HFFc6 (cell line): ENCODE results near the gene E2F4. TPM values are rescaled to one million over a fixed set of nuclear protein-coding genes. Genes with fewer than 3 reads are reported as not detected.

Experiments used
- DNase-seq: peaks from one replicate; pipeline ENCODE4 v3.0.0-alpha.2; 2018
- H3K27ac Mint-ChIP-seq: 2 replicates; pipeline ENCODE4 v1.8.0; 2020; ENCODE audit warnings: mild to moderate bottlenecking, mixed read lengths
- H3K27me3 Mint-ChIP-seq: 2 replicates; pipeline ENCODE4 v1.8.0; 2021; ENCODE audit warnings: mild to moderate bottlenecking, moderate library complexity, mixed read lengths; ENCODE audit not compliant: insufficient read depth
- H3K36me3 Mint-ChIP-seq: 2 replicates; pipeline ENCODE4 v1.8.0; 2021; ENCODE audit warnings: low read depth, mixed read lengths
- H3K4me1 Mint-ChIP-seq: 2 replicates; pipeline ENCODE4 v1.8.0; 2020; ENCODE audit warnings: low read depth, mixed read lengths
- H3K4me3 Mint-ChIP-seq: 2 replicates; pipeline ENCODE4 v1.8.0; 2020; ENCODE audit warnings: mild to moderate bottlenecking, moderate library complexity, mixed read lengths
- H3K9me3 Mint-ChIP-seq: 2 replicates; pipeline ENCODE4 v1.8.0; 2020; ENCODE audit warnings: mild to moderate bottlenecking, mixed read lengths
- total RNA-seq, 6 experiments: library from RNA; stranded (reverse); fragmentation: NEBNext Ultra II Directional; extraction: Animal tissue kit (Norgen Biotek cat#: 25700); gene quantifications; 2 replicates in 1 of 6; 3 replicates in 5 of 6; pipeline ENCODE4 v1.2.3, GENCODE V29; 2021
- TF ChIP-seq, protein P1 (sequence below): fragments of 200-600 bp; sonication (generic); IDR thresholded peaks from 2 replicates; pipeline ENCODE4 v1.5.0; 2021; ENCODE audit warnings: antibody characterized with exemption, mild to moderate bottlenecking

E2F4 gene
- total RNA-seq, 6 experiments from 2014 or later: 52.9 to 64.7 (median 61.0) TPM

- H3K4me3 Mint-ChIP-seq: no peak overlapping the region
- peaks cover 32% of the 10 kb centered on the region for H3K4me1 Mint-ChIP-seq
- DNase-seq: no peak
- TF ChIP-seq, protein P1, sequence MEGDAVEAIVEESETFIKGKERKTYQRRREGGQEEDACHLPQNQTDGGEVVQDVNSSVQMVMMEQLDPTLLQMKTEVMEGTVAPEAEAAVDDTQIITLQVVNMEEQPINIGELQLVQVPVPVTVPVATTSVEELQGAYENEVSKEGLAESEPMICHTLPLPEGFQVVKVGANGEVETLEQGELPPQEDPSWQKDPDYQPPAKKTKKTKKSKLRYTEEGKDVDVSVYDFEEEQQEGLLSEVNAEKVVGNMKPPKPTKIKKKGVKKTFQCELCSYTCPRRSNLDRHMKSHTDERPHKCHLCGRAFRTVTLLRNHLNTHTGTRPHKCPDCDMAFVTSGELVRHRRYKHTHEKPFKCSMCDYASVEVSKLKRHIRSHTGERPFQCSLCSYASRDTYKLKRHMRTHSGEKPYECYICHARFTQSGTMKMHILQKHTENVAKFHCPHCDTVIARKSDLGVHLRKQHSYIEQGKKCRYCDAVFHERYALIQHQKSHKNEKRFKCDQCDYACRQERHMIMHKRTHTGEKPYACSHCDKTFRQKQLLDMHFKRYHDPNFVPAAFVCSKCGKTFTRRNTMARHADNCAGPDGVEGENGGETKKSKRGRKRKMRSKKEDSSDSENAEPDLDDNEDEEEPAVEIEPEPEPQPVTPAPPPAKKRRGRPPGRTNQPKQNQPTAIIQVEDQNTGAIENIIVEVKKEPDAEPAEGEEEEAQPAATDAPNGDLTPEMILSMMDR: no peak
- H3K27ac Mint-ChIP-seq: no peak overlapping the region
- H3K36me3 Mint-ChIP-seq: no peaks in the 10 kb centered on the region
- H3K27me3 Mint-ChIP-seq: peaks cover 4% of the 10 kb centered on the region
- no peaks in the 10 kb centered on the region for H3K9me3 Mint-ChIP-seq
These were observed 17.6 kb downstream of the E2F4 start for GRCh38 chr16:67209565-67209964.

DNA sequence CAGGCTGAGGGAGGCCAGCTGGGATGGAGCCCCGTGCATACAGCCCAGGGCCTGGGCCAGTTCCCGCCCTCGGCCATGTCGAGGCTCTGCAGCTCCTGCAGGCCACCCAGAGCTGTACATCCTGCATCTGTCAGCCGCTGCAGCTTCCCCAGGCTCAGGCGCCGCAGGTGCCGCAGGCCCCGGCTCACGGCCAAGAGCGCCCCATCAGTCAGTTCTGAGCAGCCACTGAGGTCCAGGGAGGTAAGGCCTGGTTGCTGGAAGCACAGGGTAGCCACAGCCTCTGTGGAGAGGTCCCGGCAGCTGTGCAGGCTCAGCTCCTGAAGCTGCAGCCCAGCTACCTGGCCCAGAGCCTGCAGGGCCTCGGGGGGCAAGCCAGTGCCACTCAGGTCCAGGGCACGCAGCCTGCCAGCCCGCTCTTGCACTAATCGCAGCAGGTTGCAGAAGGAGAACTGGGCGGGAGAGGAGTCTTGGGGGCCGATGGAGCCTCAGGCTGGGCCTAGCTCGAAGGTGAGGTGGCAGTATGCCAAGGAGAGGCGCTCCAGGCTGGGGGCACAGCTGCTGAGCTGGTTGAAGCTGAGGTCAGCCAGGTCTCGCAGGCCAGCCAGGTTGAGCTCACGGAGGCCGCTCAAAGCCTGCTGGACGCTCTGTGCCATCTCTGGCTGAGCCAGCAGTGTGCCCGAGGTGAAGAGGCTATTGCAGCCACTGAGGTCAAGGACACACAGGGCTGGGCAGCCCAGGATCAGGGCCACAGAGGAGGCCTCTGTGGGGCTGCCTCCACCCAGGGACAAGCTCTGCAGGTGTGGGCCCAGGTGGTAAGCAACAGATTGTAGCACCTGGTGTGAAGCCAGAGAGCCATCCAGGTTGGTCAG lies 18.3 kb downstream of the E2F4 start:
- no peaks in the 10 kb centered on the region for H3K36me3 Mint-ChIP-seq

GRCh38 chr16:67211674-67212073 lies 19.7 kb downstream of the E2F4 start:
- no peak for DNase-seq
- H3K4me3 Mint-ChIP-seq: no peak overlapping the region
- H3K4me1 Mint-ChIP-seq: peaks cover 36% of the 10 kb centered on the region
- no peak overlapping the region for H3K27ac Mint-ChIP-seq
- peaks cover 5% of the 10 kb centered on the region; the same call in 1 of the 2 replicates for H3K27me3 Mint-ChIP-seq
- no peaks in the 10 kb centered on the region for H3K9me3 Mint-ChIP-seq
- TF ChIP-seq, protein P1: no peak
- H3K36me3 Mint-ChIP-seq: peaks cover 3% of the 10 kb centered on the region; the same call in 1 of the 2 replicates

More for the DNA sequence above, 18.3 kb downstream of the E2F4 start:
- H3K27me3 Mint-ChIP-seq: peaks cover 3% of the 10 kb centered on the region
- H3K4me3 Mint-ChIP-seq: no peak overlapping the region
- no peak overlapping the region for H3K27ac Mint-ChIP-seq
- TF ChIP-seq, protein P1: no peak
- no peaks in the 10 kb centered on the region for H3K9me3 Mint-ChIP-seq
- H3K4me1 Mint-ChIP-seq: peaks cover 32% of the 10 kb centered on the region
- DNase-seq: no peak

- H3K4me1 Mint-ChIP-seq: peaks cover 36% of the 10 kb centered on the region
- TF ChIP-seq, protein P1: no peak
- peaks cover 10% of the 10 kb centered on the region for H3K36me3 Mint-ChIP-seq
- H3K4me3 Mint-ChIP-seq: no peak overlapping the region
- peaks cover 7% of the 10 kb centered on the region; the same call in 1 of the 2 replicates for H3K27me3 Mint-ChIP-seq
- H3K9me3 Mint-ChIP-seq: no peaks in the 10 kb centered on the region
- no peak overlapping the region for H3K27ac Mint-ChIP-seq
- no peak for DNase-seq
These were observed 20.8 kb downstream of the E2F4 start for GRCh38 chr16:67212766-67213165.

DNA sequence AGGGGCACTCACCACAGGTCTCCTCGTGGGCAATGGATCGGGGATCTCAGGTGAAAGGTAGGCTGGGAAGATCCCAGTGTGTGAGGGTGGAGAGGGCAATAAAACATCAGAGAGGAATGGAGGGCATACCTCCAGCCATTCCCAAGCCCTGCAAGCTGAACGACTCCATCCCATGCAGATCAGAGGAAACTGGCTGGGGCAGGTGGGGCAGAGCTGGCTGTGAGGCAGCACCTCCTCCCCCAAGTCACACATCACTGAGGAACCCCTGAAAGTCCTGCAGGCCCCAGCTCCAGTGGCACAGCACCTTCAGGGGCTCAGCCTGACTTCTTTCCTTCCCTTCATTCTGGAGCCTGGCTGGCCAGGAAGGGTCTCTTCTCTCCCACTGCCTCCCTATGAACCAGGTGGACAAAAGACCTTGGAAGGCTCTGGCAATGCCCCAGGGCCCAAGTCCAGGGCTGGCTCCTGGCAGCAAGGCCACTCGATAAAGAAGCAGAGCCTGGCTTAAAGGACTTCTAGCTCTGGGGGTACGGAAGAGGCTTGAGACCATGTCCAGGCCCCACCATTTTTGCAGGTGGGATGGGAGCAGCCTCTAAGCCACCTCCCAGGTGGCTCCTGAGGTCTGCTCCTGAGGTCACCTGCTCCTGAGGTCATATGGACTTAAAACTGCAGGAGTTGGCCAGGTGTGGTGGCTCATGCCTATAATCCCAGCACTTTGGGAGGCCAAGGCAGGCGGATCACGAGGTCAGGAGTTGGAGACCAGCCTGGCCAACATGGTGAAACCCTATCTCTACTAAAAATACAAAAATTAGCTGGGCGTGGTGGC lies 21.5 kb downstream of the E2F4 start:
- Mint-ChIP-seq H3K9me3 (no peaks in the 10 kb centered on the region), H3K27me3 (peaks cover 7% of the 10 kb centered on the region; the same call in 1 of the 2 replicates), H3K27ac (no peak overlapping the region), H3K4me1 (peaks cover 32% of the 10 kb centered on the region), H3K4me3 (no peak overlapping the region), H3K36me3 (peaks cover 11% of the 10 kb centered on the region)
- TF ChIP-seq, protein P1: no peak
- no peak for DNase-seq
